GM19023 (cell line): Measurements from ENCODE around the gene CORO2B.
"Not testable (repeated sequence)": the region's sequence is repeated elsewhere in the genome, so short reads cannot be mapped to it uniquely, and the experiment has no call there.

Experiments used
- ATAC-seq: cut with Tn5 transposase; IDR thresholded peaks from one replicate; pipeline ENCODE4 v1.9.1; 2021; ENCODE audit warnings: mild to moderate bottlenecking, moderate library complexity; ENCODE audit not compliant: unreplicated experiment

Gene CORO2B

DNA sequence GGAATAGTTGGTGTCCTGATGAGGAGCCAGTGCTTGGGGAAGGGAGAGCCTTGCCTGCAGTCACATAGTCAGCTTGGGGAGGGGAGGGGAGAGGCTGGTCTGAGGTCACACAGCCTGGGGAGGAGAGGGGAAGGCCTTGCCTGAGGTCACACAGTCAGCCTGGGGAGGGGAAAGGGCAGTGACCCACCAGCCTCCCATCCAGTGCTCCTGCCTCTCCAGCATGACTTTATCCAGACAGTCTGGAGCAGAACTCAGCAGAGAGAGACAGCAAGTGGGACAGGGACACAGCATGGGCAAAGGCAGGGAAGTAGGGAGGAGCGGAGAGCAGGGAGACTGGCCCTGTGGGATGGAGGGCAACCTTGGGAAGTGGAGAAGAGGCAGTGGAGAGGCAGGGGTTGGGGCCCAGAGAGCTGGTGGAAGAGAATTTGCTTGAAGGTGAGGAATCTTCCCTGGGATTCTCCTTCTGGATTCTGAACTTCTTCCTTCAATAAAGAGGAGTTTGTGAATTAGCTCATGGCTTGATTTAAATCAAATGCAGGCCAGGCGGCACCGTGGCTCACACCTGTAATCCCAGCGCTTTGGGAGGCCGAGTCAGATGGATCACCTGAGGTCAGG is 64.5 kb downstream of the CORO2B start:
- no peak for ATAC-seq

DNA sequence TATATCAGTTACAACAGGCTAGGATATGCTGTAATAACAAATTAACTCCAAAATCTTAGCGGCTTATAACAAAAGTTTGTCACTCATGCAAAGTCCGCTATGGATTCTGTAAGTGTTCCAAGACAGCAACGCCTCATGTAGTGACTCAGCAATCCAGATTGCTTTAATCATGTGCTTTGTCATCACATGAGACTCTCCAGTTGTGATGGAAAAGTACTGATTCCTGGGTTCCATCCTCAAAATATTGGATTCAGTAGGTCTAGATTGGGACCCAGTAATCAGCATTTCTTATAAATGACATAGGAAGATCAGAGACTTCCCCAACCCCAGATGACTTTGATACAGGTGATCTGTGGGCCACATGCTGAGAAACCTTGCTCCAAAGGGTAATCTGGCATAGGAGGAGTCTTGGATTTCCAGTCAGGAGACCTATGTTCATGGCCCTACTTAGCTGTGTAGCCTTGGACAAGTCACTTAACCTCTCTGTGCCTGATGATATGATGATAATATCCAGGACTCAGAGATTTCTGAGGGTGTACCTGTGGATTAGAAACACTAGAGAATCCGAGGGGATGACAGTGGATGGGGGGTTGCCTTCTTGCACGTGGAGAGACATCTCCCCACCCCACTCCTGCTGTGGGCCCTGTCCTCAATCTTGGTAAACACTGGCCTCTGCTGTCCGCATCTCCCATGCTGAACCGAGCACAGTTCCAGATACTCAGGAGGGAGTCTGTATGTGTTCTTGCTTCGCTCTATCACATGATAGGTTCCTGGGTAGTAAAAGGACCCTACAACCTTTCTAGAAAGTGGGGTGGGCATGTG is 65.5 kb downstream of the CORO2B start:
- no peak for ATAC-seq

DNA sequence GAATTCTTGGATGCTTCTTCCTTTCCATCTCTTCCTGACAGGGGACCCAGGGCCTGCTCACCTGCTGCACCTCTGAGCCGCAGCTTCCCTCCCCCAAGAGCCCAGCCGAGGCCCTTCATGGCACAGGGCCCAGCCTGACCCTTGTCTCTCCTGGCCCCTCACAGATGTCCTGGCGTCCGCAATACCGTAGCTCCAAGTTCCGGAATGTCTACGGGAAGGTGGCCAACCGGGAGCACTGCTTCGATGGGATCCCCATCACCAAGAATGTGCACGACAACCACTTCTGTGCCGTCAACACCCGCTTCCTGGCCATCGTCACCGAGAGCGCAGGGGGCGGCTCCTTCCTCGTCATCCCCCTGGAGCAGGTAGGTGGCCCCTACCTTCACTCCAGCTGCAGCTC is 66.2 kb downstream of the CORO2B start:
- ATAC-seq: no peak

DNA sequence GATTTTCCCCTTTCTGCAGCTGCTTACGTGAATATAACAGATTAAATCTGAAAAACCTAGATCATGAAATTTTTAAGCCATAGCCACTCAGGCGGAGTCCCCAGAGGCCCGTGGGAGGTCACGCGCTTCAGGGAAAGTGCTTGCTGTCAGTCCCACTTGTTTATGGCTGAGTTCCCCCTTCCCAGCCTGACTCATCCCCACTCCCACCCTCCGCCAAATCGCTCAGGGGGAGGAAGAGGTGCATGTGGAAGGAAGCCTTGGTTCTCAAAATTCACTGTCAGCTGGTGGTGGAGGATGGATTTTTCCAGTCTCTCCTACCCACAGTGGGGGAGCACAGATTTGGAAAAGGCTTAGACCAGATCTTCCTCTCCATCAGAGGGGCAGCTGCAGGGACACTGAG is 67.4 kb downstream of the CORO2B start:
- no peak for ATAC-seq

DNA sequence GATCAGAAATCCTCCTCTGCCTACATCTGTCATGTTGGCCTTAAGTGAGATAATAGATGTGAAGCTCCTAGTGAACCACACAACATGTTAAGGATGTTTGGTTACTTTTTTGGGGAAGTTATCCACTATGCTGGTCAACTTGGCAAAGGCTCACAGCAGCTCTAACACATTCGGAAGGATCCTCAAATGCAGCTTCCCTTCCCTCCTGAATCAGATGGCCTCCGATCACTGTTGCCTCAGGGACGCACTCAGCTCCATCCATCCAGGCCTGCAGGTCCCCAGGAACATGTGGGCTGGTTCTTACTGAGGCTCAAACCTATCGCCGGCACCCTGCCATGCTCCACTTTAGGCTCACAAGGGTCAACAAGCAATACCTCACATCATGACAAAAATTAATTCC is 67.9 kb downstream of the CORO2B start:
- ATAC-seq: no peak

DNA sequence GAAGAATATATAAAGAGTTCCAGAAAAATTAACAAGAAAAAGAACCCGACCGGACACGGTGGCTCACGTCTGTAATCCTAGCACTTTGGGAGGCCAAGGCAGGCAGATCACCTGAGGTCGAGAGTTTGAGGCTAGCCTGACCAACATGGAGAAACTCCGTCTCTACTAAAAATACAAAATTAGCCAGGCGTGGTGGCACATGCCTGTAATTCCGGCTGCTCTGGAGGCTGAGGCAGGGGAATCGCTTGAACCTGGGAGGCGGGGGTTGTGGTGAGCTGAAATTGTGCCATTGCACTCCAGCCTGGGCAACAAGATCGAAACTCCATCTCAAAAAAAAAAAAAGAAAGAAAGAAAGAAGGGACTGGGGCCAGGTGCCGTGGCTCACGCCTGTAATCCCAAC is 68.6 kb downstream of the CORO2B start:
- ATAC-seq: not testable (repeated sequence)

DNA sequence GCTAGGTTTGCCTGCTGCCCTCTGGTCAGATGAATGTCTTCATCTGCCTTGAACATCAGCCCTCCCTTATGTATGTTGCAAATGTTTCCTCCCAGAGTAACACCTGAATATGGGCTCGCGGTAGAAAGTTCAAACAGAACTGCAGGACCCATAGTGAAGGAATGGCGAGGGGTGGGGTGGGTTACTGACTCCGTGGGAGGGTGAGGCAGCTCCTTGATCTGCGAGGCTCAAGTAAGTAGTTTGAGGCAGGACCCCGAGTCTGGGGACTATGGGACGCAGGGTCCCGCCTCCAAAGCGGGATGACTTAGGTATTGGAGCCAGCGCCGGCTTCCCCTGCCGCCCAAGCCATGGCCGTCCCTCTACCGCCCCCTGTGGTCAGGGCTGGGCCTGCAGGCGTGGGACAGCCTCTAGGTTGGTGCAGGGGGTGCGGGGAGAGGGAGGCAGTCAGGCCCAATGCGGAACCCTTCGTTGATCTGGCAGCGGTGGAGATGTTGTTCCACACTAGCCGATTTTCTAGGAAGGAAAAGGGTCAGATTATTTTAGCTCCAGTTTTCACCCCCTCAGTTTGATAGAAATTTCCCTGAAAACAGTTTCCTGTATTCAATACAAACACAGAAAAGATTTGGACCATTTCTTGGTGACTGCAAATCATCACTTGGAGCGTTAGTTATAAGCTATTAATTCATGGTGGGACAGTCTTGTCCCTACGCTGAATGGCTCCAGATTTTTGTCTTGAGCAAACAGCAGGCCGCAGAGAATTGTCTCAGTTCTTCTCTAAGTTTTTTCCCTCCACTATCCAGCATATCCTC is 72.3 kb downstream of the CORO2B start:
- ATAC-seq: no peak

DNA sequence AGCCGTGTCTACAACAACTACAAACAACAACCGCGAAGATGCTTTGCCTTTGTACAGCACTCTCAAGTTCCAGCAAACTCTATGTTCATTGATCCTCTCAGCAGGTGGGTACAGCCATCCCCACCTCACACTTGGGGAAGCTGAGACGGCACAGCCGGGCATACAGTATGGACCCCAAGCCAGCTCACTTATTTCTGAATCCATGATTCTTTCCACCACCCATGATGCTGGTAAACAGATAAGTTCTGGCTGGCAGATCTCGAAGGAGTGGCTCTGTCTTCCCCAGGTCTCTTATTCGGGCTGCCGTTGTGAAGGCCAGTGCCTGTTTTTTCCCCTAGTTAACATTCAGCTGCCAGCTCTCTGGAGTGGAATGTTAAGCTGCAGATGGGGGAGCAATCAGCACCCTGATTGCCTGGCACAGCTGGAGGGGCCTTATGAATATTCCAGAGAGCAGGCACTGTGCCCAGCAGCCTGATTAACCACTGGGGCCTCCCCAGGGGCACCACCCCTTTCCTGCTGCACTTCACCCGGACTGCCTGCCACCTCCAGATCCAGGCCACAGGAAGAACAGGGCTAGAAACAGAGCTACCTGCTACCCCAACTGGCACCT is 73.2 kb downstream of the CORO2B start:
- ATAC-seq: no peak

DNA sequence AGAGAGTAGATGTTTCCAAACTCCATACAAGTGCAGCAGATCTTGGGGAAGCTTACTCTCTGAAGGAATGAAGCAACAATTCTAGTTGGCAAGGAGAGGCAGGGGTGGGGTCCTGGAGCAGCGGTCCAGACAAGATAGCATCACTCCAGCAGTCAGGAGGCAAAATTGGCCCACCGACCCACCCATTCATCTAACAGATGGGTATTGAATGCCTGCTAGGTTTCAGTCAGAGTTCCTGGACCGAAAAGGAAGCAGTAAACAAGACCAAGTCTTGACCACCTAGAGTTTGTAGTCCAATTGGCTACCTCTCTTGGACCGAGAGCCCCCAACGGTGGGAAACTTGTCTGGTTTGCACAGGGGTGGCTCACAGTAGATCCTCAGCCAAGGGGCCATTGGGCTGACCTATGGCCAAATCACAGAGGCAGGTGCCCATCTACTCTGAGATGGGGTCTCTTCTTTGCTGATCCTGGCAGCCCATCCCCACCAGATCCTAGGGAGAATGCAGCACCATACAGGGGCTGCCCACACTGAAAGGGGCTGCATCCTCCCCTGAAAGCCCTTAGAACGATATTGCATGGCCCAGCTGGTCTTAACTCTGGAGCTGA is 74.3 kb downstream of the CORO2B start:
- ATAC-seq: no peak

DNA sequence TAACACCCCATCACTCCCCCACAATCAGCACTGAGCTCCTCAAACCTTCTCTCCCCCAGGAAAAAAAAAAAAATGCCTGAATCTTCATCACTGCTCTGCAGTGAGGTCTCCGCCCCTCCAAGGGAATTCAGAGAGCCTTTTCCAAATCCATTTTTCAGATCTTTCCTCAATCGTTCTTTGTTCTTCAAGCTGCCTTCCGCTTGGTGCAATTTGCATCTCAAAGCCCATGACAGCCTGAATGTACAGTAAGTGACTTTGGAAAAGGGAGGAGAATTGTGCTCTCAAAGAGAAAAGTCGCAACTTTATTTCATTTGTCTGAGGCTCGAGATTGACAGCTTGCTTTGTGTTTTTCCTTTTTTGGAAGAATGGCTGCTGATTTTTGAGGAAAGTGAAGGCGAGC is 75.0 kb downstream of the CORO2B start:
- no peak for ATAC-seq

DNA sequence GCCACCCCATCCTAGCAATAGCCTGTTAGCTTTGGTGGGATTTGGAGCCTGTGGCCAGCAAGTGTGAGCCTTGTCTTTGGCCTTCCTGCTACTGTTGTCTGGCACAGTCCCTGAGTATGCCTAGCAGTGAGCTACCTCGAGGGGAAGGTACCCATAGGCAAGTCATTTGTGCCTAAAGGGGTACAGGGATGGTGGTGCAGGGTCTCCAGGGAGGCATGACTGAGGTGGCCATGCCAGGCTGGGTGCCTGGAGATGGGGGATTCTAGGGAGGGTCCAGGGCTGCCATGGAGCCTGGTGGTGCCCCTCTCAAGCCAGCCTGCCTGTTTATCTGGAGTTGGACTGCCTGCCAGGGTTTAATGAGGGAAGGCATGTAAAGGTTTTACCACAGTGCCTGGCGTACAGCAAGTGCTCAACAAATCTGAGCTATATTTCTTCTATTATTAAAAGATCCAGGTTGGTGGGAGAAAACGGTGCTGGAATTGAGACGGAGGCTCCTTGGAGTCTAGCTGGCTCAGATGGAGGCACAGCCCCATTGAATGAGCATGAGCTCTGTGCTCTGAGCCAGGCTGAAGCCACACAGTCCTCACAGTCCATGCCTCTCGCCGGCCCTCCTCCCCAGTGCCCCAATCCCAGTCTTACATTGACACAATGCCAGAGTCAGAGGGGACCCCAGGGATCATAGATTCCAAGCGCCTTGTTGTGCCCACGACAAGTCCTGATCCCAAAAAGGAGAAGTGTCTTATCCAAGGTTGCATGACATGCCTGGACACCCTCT is 76.2 kb downstream of the CORO2B start:
- ATAC-seq: no peak

DNA sequence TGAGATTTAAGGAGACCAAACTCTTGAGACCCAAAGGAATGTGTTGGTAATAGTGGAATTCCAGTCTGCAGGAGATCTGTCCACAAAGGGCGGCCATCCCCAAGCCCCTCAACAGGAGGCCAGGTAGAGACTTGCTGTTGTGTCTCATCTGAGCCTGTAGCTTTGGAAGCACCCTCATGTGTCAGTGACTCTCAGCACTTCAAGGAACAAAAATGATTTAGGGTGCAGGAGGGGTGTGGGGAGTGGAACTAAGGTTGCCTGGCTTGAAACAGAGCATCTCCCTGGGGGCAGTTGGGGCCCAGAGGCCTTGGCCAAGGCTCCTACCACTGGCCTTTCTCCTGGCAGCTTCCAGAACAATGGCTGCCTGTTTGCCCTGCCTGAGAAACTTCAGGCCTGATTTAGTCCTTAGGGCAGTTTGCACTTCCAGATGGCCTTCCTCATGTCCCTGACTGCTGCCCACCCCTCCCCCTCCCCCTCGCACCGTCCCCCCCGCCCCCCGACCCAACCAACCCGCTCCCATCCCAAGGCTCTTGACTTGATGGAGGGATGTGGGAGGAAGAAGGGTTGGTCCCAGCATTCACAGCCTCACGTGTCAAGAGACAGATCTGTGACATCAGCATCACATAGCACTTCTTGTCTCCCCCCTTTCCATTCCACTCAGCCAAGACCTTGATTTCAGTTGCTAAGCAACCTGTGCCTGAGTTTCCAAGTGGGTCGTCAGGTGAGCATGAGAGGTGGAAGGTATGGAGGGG is 77.1 kb downstream of the CORO2B start:
- ATAC-seq: no peak

DNA sequence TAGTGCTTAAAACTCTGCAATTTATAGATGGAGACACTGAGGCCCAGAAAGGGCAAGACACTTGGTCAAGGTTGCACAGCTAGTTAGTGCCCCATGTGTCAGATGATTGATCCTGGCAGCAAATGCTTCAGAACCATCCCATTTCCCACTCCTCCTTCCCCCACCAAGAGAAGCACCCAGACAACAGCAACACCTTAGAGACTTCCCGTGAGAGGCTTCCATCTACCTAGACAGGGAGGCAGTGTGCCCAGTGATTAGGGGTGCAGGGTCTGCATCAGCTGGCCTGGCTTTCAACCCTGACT is 77.6 kb downstream of the CORO2B start:
- no peak for ATAC-seq

DNA sequence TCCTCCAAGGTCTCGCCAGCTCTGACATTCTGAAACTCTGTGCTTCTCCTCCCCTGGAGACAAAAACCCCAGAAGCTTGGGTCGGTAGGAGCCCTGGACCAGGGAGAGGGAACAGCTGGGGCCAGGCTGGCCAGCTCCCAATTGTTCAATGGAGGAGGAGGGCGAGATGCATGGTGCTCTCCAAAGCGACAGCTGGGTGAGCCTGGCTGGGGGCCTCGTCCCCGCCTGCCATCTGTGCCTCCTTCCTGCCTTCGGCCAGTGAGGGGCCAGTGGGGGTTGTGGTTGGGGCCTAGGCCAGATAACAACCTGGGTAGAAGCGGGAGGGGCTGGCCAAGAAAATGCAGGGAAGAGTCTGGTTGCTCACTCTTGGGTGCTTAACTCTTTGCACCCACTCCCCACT is 79.4 kb downstream of the CORO2B start:
- ATAC-seq: no peak

DNA sequence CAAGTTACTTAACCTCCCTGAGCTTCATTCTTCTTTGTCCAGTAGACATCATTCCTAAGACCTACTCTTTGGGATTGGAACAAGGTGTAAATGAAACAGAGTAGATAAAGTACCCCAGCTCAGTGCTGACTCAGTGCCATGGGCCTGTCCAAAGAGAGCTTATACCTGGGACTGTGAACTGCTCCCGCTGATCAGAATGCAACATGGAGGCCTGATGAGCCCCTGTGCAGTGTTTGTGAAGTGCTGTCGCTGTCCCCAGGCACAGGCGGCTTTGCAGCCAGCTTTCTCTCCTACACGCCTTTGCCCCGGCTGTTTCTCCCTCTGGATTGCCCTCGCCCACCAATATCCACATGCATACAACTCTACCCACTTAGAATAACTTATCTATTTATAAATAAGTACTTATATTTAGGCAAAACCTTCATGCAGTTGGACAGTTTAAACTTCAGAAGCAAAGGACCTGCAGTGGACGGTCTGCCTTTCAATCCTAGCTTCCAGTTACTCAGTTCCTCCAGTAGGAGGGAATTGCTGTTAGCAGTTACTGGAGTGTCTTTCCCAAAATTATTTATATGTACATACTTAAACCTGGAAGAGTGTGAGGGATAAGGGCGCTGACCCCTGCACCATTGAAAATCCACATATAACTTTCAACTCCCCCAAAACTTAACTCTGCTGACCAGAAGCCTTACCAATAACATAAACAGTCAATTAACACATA is 80.0 kb downstream of the CORO2B start:
- ATAC-seq: no peak

DNA sequence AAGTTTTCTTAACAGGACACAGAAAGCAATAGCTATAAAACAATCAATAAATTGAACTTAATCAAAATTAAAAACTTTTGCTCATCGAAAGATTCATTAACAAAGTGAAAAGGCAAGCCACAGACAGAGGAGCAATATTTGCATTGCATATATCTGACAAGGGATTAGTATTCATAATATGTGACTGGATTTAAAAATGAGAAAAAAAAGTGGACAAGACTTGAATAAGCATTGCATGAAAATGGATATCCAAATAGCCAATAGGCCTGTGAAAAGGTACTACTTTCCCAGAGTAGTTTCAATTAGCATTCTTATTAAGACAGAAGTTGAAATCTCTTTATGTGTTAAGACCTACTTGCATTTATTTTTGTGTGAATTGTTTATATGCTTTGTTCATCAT is 84.7 kb downstream of the CORO2B start:
- ATAC-seq: no peak

DNA sequence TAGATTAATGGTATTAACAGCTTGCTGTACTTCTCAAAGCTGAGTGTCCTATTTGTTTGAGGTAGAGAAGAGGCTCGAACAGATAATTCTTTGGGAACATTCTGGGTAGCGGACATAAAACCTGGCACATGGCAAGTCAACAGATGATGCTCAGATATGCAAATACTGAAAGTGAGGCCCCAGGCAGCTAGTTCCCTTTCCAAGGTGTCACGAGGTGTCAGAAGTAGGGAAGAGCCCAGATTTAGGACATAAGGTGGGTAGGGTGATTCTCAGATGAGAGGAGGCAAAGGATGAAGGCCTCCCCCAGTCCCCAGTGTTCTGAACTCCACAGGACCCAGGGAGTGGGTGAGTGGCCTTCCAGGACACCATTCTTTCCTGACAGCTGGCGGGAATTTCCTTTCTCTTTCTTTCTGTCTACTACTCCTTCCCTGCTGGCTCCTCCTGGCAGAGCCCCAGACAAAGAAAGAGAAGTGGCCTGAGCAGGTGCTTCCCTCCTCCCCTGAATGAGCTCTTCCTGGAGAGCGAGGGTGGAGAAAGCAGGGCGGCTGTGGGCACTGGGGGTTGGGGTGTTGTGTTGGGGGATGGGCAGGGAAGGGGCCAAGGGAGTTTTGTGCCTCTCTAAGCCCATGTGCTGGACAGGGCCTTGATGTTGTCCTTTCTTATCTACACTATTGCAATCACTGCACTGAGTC is 87.5 kb downstream of the CORO2B start:
- no peak for ATAC-seq

DNA sequence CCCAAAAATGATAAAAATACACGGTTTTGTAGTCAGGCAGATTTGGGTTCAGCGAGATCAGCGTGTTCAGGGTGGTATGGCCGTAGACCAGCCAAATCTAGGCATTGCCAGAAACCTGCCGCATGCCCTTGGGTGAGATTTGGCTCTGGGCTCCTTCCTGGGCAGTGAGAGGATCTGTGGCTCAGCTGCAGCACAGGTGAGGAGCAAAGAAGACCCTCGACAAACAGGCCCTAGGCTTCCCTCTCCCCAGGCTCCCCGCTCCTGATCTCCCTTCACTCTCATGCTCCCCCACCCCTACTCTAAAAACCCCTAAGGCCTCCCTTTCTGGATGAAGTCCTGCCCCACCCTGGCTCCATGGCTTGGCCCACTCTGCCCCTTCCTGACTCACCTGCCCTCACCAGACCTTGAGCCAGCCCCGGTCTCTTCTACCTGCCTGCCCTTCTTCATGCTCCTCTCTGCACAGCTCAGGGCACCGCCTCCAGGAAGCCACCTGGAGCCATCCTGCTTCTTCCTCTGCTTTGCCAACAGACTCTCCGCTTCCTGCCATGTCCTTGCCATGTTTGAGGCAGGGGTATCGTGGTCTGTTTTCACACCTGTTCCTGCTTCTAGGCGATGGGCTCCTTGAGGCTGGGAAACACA is 88.1 kb downstream of the CORO2B start:
- ATAC-seq: no peak
